Sigmoid colon (tissue), 7 donors: ENCODE data around the gene KCNAB2. TPM values are rescaled to one million over a fixed set of nuclear protein-coding genes. Genes with fewer than 3 reads are reported as not detected.
A peak's percentile ranks its signal among the peaks of the same experiment; 100 is the strongest.

Experiments
- DNase-seq: peaks from one replicate; pipeline ENCODE4 v3.0.0-alpha.2; 2019
- H3K27ac ChIP-seq, 4 donors: fragments of 200-600 bp; sonication (generic); one replicate each; pipeline ENCODE4 v1.5.1; 2016 to 2019; ENCODE audit warnings: mild to moderate bottlenecking in 1 of 4
- H3K27me3 ChIP-seq, 3 donors: fragments of 200-600 bp; sonication (generic); one replicate each; pipeline ENCODE4 v1.5.1; 2019; ENCODE audit warnings: mild to moderate bottlenecking in 1 of 3
- H3K36me3 ChIP-seq, 4 donors: fragments of 200-600 bp; sonication (generic); one replicate each; pipeline ENCODE4 v1.5.1; 2016 to 2019
- H3K4me1 ChIP-seq, 4 donors: fragments of 200-600 bp; sonication (generic); one replicate each; pipeline ENCODE4 v1.5.1; 2017 to 2019
- H3K4me3 ChIP-seq, 4 donors: fragments of 200-600 bp; sonication (generic); one replicate each; pipeline ENCODE4 v1.5.1; 2017 to 2019; ENCODE audit warnings: mild to moderate bottlenecking in 2 of 4, moderate library complexity in 1 of 4
- H3K9me3 ChIP-seq, 4 donors: fragments of 200-600 bp in 3 of 4; sonication (generic) in 3 of 4; one replicate each; pipeline versions ENCODE4 v1.5.1 to v1.6.1; 2013 to 2019
- CTCF ChIP-seq, 4 experiments: fragments of 450-650 bp in 3 of 4; fragments of 200-600 bp in 1 of 4; IDR thresholded peaks; one replicate each; pipeline ENCODE4 v1.5.1; 2016 to 2019; ENCODE audit warnings: antibody characterized with exemption in 4 of 4, mild to moderate bottlenecking in 3 of 4, moderate library complexity in 2 of 4
- EP300 ChIP-seq, 4 donors: sonication (generic); formaldehyde crosslinking; IDR thresholded peaks; one replicate each; pipeline ENCODE4 v1.6.1; 2017; ENCODE audit warnings: antibody characterized with exemption in 4 of 4
- POLR2A ChIP-seq, 2 donors: fragments of 450-650 bp; IDR thresholded peaks; one replicate each; pipeline ENCODE4 v1.6.1; 2016; ENCODE audit warnings: antibody characterized with exemption in 2 of 2, mild to moderate bottlenecking in 2 of 2, moderate library complexity in 2 of 2
- POLR2AphosphoS5 ChIP-seq, 4 donors: sonication (generic); formaldehyde crosslinking; IDR thresholded peaks; one replicate each; pipeline ENCODE4 v1.6.1; 2017; ENCODE audit warnings: antibody characterized with exemption in 4 of 4
- WGBS, 2 donors: extraction: QIAGEN DNeasy Blood & Tissue Kit; methylation state at CpG; one replicate each; pipeline ENCODE4 v1.1.7; 2013; 5-methylcytosine and 5-hydroxymethylcytosine counted together
- intact Hi-C: fragments of 100-400 bp; cut with DNase I; formaldehyde crosslinking; loops from one replicate; pipeline ENCODE4 v1.15.1; 2023
- polyA plus RNA-seq, 3 donors: library from polyadenylated mRNA; stranded (reverse); fragments of 200-250 nt; gene quantifications; one replicate each; pipeline ENCODE4 v1.2.3, GENCODE V29; 2013
- total RNA-seq, 4 donors: library from RNA; depleted of rRNA; stranded (reverse); fragments of >200 nt; gene quantifications; one replicate each; pipeline ENCODE4 v1.1.0, GENCODE V29; 2016
- donor health status: healthy with polysubstance abuse.
- donor health status: Bipolar disorder and iron deficiency.
- donor health status: healthy.

KCNAB2 gene
- total and polyA plus RNA-seq, 7 donors: 3.0 to 23.5 (median 7.7) TPM

GRCh38 chr1:6113116-6113515 is 67.4 kb downstream of the KCNAB2 start:
- Histone ChIP-seq H3K4me3 (no peak overlapping the region), H3K27ac (no peak overlapping the region), H3K36me3 (no peaks in the 10 kb centered on the region), H3K9me3 (peaks cover 0 to 4% (median 0%) of the 10 kb centered on the region in 4 donors), H3K27me3 (peaks cover 0 to 13% (median 3%) of the 10 kb centered on the region in 3 donors), H3K4me1 (no peaks in the 10 kb centered on the region)
- no peak for DNase-seq
- intact Hi-C loops: no loop called here
- TF ChIP-seq POLR2AphosphoS5 (IDR thresholded peaks at IDR 0.05) (no peak), CTCF (IDR thresholded peaks at IDR 0.05) (no peak), EP300 (IDR thresholded peaks at IDR 0.05) (no peak), POLR2A (IDR thresholded peaks at IDR 0.05) (no peak)
- WGBS, 2 donors: 53 to 67% methylated on average over 10 of the region's 10 CpGs

GRCh38 chr1:6113745-6114144 is 68.1 kb downstream of the KCNAB2 start:
- 76 to 89% methylated on average over 14 of the region's 14 CpGs for WGBS, 2 donors
- Histone ChIP-seq H3K9me3 (peaks cover 0 to 4% (median 0%) of the 10 kb centered on the region in 4 donors), H3K27me3 (peaks cover 0 to 13% (median 3%) of the 10 kb centered on the region in 3 donors), H3K27ac (no peak overlapping the region), H3K36me3 (no peaks in the 10 kb centered on the region), H3K4me3 (no peak overlapping the region), H3K4me1 (no peaks in the 10 kb centered on the region)
- TF ChIP-seq POLR2AphosphoS5 (IDR thresholded peaks at IDR 0.05): no peak
- no peak for TF ChIP-seq EP300 (IDR thresholded peaks at IDR 0.05)
- TF ChIP-seq POLR2A (IDR thresholded peaks at IDR 0.05): no peak
- intact Hi-C loops: no loop called here
- peak; percentile 36 for DNase-seq

- intact Hi-C loops: no loop called here
- H3K9me3 ChIP-seq: peaks cover 0 to 4% (median 0%) of the 10 kb centered on the region in 4 donors
- 55 to 66% methylated on average over 1 of the region's 1 CpG for WGBS, 2 donors
Measured at GRCh38 chr1:6116137-6116536, 70.4 kb downstream of the KCNAB2 start.

GRCh38 chr1:6117064-6117463 is 71.4 kb downstream of the KCNAB2 start:
- TF ChIP-seq CTCF (IDR thresholded peaks at IDR 0.05) (no peak), POLR2AphosphoS5 (IDR thresholded peaks at IDR 0.05) (no peak), POLR2A (IDR thresholded peaks at IDR 0.05) (no peak), EP300 (IDR thresholded peaks at IDR 0.05) (no peak)
- no peak for DNase-seq
- intact Hi-C loops: no loop called here

More at GRCh38 chr1:6116137-6116536, 70.4 kb downstream of the KCNAB2 start:
- H3K4me3 ChIP-seq: no peak overlapping the region
- no peaks in the 10 kb centered on the region for H3K4me1 ChIP-seq
- no peaks in the 10 kb centered on the region for H3K36me3 ChIP-seq
- DNase-seq: no peak
- TF ChIP-seq CTCF (IDR thresholded peaks at IDR 0.05): no peak
- TF ChIP-seq EP300 (IDR thresholded peaks at IDR 0.05): no peak
- TF ChIP-seq POLR2AphosphoS5 (IDR thresholded peaks at IDR 0.05): no peak
- TF ChIP-seq POLR2A (IDR thresholded peaks at IDR 0.05): no peak
- H3K27me3 ChIP-seq: peaks cover 0 to 3% (median 0%) of the 10 kb centered on the region in 3 donors
- H3K27ac ChIP-seq: no peak overlapping the region

GRCh38 chr1:6117624-6118023 is 71.9 kb downstream of the KCNAB2 start:
- Histone ChIP-seq H3K4me1 (no peaks in the 10 kb centered on the region), H3K4me3 (no peak overlapping the region), H3K27ac (no peak overlapping the region), H3K36me3 (no peaks in the 10 kb centered on the region), H3K9me3 (peaks cover 0 to 4% (median 0%) of the 10 kb centered on the region in 4 donors), H3K27me3 (no peaks in the 10 kb centered on the region)
- intact Hi-C loops: no loop called here
- TF ChIP-seq POLR2AphosphoS5 (IDR thresholded peaks at IDR 0.05): no peak
- TF ChIP-seq EP300 (IDR thresholded peaks at IDR 0.05): no peak
- no peak for TF ChIP-seq POLR2A (IDR thresholded peaks at IDR 0.05)
- no peak for DNase-seq

More at GRCh38 chr1:6117064-6117463, 71.4 kb downstream of the KCNAB2 start:
- H3K4me1 ChIP-seq: no peaks in the 10 kb centered on the region
- no peak overlapping the region for H3K27ac ChIP-seq
- 93 to 96% methylated on average over 2 of the region's 2 CpGs for WGBS, 2 donors
- H3K9me3 ChIP-seq: peaks cover 0 to 4% (median 0%) of the 10 kb centered on the region in 4 donors
- H3K36me3 ChIP-seq: no peaks in the 10 kb centered on the region
- H3K4me3 ChIP-seq: no peak overlapping the region
- peaks cover 0 to 1% (median 0%) of the 10 kb centered on the region in 3 donors for H3K27me3 ChIP-seq

GRCh38 chr1:6118415-6118814 is 72.7 kb downstream of the KCNAB2 start:
- WGBS, 2 donors: 78 to 84% methylated on average over 3 of the region's 3 CpGs
- Histone ChIP-seq H3K9me3 (peaks cover 0 to 4% (median 0%) of the 10 kb centered on the region in 4 donors), H3K27ac (no peak overlapping the region), H3K36me3 (no peaks in the 10 kb centered on the region), H3K4me1 (no peaks in the 10 kb centered on the region), H3K4me3 (no peak overlapping the region), H3K27me3 (no peaks in the 10 kb centered on the region)
- intact Hi-C loops: no loop called here
- TF ChIP-seq EP300 (IDR thresholded peaks at IDR 0.05): no peak
- TF ChIP-seq POLR2A (IDR thresholded peaks at IDR 0.05): no peak
- no peak for TF ChIP-seq POLR2AphosphoS5 (IDR thresholded peaks at IDR 0.05)
- TF ChIP-seq CTCF (IDR thresholded peaks at IDR 0.05): no peak
- DNase-seq: no peak
